GM23248 (cell line): ENCODE data around the gene RTN4RL1.

Source experiments
- EZH2 ChIP-seq: fragments of 200-600 bp; sonication (generic); IDR thresholded peaks from 2 replicates; pipeline ENCODE4 v1.6.1; 2018; ENCODE audit warnings: antibody characterized with exemption, mild to moderate bottlenecking; ENCODE audit not compliant: insufficient read depth, poor library complexity, severe bottlenecking
- EZH2phosphoT487 ChIP-seq: fragments of 200-600 bp; sonication (generic); IDR thresholded peaks from 2 replicates; pipeline ENCODE4 v1.6.1; 2018; ENCODE audit warnings: antibody characterized with exemption, moderate library complexity, mild to moderate bottlenecking, low read depth; ENCODE audit not compliant: insufficient read depth

DNA sequence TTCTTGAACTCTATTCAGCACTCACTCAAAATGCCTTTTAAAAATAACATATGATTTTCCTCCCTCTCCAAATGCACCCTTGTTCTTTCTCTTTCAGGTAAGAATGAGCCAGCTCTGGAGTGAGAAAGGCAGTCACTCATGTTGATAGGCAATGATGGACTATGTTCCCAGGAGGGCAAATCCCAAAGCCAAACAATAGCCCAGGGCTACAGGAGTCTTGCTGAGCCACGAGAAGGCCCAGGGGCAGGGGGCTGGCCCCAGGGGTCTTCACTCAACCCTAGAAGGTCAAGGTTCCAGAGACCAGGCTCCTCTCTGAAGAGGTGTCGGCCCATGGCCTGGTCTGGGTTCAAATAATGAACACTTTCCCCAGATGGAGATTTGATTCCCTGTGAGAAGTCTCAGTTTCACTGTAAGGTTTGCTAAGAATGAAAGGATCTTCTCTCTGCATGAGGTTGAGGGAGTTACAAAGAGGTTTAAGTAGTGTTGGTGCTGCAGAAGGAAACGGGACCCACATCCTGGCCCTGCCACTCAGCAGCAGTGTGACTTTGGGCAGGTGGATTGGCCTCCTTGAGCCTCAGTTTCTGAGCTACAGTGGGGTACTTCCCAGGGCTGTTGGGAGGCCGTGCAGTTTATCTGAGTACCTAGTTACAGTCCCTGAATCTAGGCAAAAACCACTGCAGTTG, 49.0 kb downstream of the RTN4RL1 start:
- TF ChIP-seq EZH2phosphoT487 (no peak), EZH2 (no peak)
